Spleen (tissue), 7 donors: ENCODE results near the gene EYA2.

Source experiments
- POLR2A ChIP-seq, 3 donors: fragments of 450-650 bp; IDR thresholded peaks; one replicate each; pipeline ENCODE4 v1.5.1; 2017; ENCODE audit warnings: antibody characterized with exemption in 3 of 3, mild to moderate bottlenecking in 1 of 3
- POLR2AphosphoS5 ChIP-seq, 3 donors: sonication (generic); formaldehyde crosslinking; IDR thresholded peaks; one replicate each; pipeline ENCODE4 v1.5.1; 2017; ENCODE audit warnings: antibody characterized with exemption in 3 of 3
- TF ChIP-seq, protein P1 (sequence below), 11 experiments: fragments of 200-600 bp in 7 of 11; fragments of 450-650 bp in 4 of 11; sonication (generic) in 4 of 11; IDR thresholded peaks in 8 of 11; conservative IDR thresholded peaks in 3 of 11; 1 replicate in 7 of 11; 2 replicates in 4 of 11; pipeline versions ENCODE4 v1.4.0 to v1.8.0; 2016 to 2021; ENCODE audit warnings: antibody characterized with exemption in 11 of 11, inconsistent platforms in 4 of 11, mild to moderate bottlenecking in 1 of 11
- donor health status: DM: no; HTN: no; CAD: no; lungs with moderate emphysema.
- donor health status: DM: no; HTN: no; CAD: no.
- donor health status: DM: no; HTN: no; CAD: no.

- TF ChIP-seq POLR2AphosphoS5 (IDR thresholded peaks at IDR 0.05): no peak
- TF ChIP-seq, protein P1, sequence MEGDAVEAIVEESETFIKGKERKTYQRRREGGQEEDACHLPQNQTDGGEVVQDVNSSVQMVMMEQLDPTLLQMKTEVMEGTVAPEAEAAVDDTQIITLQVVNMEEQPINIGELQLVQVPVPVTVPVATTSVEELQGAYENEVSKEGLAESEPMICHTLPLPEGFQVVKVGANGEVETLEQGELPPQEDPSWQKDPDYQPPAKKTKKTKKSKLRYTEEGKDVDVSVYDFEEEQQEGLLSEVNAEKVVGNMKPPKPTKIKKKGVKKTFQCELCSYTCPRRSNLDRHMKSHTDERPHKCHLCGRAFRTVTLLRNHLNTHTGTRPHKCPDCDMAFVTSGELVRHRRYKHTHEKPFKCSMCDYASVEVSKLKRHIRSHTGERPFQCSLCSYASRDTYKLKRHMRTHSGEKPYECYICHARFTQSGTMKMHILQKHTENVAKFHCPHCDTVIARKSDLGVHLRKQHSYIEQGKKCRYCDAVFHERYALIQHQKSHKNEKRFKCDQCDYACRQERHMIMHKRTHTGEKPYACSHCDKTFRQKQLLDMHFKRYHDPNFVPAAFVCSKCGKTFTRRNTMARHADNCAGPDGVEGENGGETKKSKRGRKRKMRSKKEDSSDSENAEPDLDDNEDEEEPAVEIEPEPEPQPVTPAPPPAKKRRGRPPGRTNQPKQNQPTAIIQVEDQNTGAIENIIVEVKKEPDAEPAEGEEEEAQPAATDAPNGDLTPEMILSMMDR (IDR thresholded peaks at IDR 0.05 in 8 of 11, conservative IDR thresholded peaks at IDR 0.05 in 3 of 11): no peak
- TF ChIP-seq POLR2A (IDR thresholded peaks at IDR 0.05): no peak
Observed at GRCh38 chr20:46879386-46879785, 15.3 kb upstream of the EYA2 start.
